OCI-LY1 (cell line): ENCODE measurements around the gene TMEM51.

ENCODE experiments used
- CTCF ChIP-seq: fragments of 200-600 bp; sonication (generic), shearing (Covaris generic); IDR thresholded peaks from 2 replicates; pipeline ENCODE4 v1.5.1; 2017; ENCODE audit warnings: mild to moderate bottlenecking, antibody characterized with exemption, low read length, moderate library complexity, mixed read lengths
- EZH2 ChIP-seq: fragments of 200-600 bp; sonication (generic), shearing (Covaris generic); IDR thresholded peaks from 2 replicates; pipeline ENCODE4 v1.8.0; 2017; ENCODE audit warnings: borderline replicate concordance, mixed run types, mild to moderate bottlenecking, antibody characterized with exemption, low read length, moderate library complexity, mixed read lengths

- no peak for TF ChIP-seq CTCF
- no peak for TF ChIP-seq EZH2
These were observed 21.1 kb downstream of the TMEM51 start for GRCh38 chr1:15174615-15174983.
